H1 (cell line): ENCODE measurements around the gene CYP26C1. TPM values are rescaled to one million over a fixed set of nuclear protein-coding genes. Genes with fewer than 3 reads are reported as not detected.

Source experiments
- CTCF ChIA-PET: fragments of 300-600 bp; sonication (Branson Sonifier 250); formaldehyde crosslinking; loops from one replicate; lab custom pipeline; 2021; ENCODE audit not compliant: partially characterized antibody; lab: Charles Lee
- POLR2A ChIA-PET: fragments of 300-600 bp; sonication (Branson Sonifier 250); formaldehyde crosslinking; loops from one replicate; lab custom pipeline; 2021; ENCODE audit warnings: inconsistent platforms; ENCODE audit not compliant: partially characterized antibody; lab: Charles Lee
- DNase-seq, 2 experiments: peaks; one replicate each; pipeline versions ENCODE4 v3.0.0 to v3.0.0-alpha.2; 2010 to 2022; ENCODE audit warnings: low spot score in 2 of 2, low read depth in 1 of 2, mixed read lengths in 1 of 2
- FAIRE-seq: peaks from 2 replicates; lab custom pipeline; 2011; peaks lifted over from hg19 to GRCh38; lab: Jason Lieb, UNC
- H2AFZ ChIP-seq: 2 replicates; pipeline ENCODE4 v1.8.1; 2012; ENCODE audit warnings: low read length, inconsistent platforms
- H2AK5ac ChIP-seq: 2 replicates; pipeline ENCODE4 v1.6.1; 2013; ENCODE audit warnings: low read depth, low read length
- H2BK120ac ChIP-seq: replicated peaks from 2 replicates; pipeline ENCODE3; 2013; ENCODE audit warnings: low read depth, low read length, inconsistent platforms
- H2BK12ac ChIP-seq: 2 replicates; pipeline ENCODE4 v1.6.1; 2013; ENCODE audit warnings: low read depth, low read length
- H2BK15ac ChIP-seq: 2 replicates; pipeline ENCODE4 v1.6.1; 2013; ENCODE audit warnings: low read length
- H2BK20ac ChIP-seq: 2 replicates; pipeline ENCODE4 v1.6.1; 2013; ENCODE audit warnings: low read length
- H2BK5ac ChIP-seq: 2 replicates; pipeline ENCODE4 v1.6.1; 2013; ENCODE audit warnings: low read depth, low read length
- H3K14ac ChIP-seq: 2 replicates; pipeline ENCODE4 v1.6.1; 2013; ENCODE audit warnings: inconsistent platforms; ENCODE audit not compliant: insufficient read length
- H3K18ac ChIP-seq: 2 replicates; pipeline ENCODE4 v1.6.1; 2013; ENCODE audit warnings: low read length; ENCODE audit errors: extremely low read depth
- H3K23ac ChIP-seq: 2 replicates; pipeline ENCODE4 v1.6.1; 2013; ENCODE audit warnings: inconsistent platforms; ENCODE audit not compliant: insufficient read length
- H3K23me2 ChIP-seq: 2 replicates; pipeline ENCODE4 v1.6.1; 2013; ENCODE audit warnings: low read depth, low read length
- H3K27ac ChIP-seq: 2 replicates; pipeline ENCODE4 v1.6.1; 2011; ENCODE audit warnings: low read depth, low read length, inconsistent platforms
- H3K27me3 ChIP-seq, 4 experiments: replicated peaks in 1 of 4; 1 replicate in 1 of 4; 2 replicates in 3 of 4; pipeline versions ENCODE4 v1.6.1 to v1.8.1; 2011 to 2013; ENCODE audit warnings: low read length in 3 of 4, mild to moderate bottlenecking in 3 of 4, inconsistent platforms in 2 of 4, mixed read lengths in 2 of 4, moderate library complexity in 1 of 4; ENCODE audit not compliant: control insufficient read depth in 3 of 4, insufficient read depth in 3 of 4; ENCODE audit errors: extremely low read depth in 1 of 4
- H3K36me3 ChIP-seq, 4 experiments: 2 replicates each; pipeline versions ENCODE4 v1.6.1 to v1.8.1; 2011 to 2013; ENCODE audit warnings: mild to moderate bottlenecking in 4 of 4, low read length in 3 of 4, moderate library complexity in 2 of 4, control low read depth in 1 of 4, inconsistent platforms in 1 of 4; ENCODE audit not compliant: insufficient read depth in 4 of 4, control insufficient read depth in 2 of 4
- H3K4ac ChIP-seq: replicated peaks from 2 replicates; pipeline ENCODE3; 2013; ENCODE audit warnings: low read length, low read depth, mixed read lengths, inconsistent platforms; ENCODE audit not compliant: insufficient read length
- H3K4me1 ChIP-seq, 4 experiments: replicated peaks in 1 of 4; 1 replicate in 1 of 4; 2 replicates in 3 of 4; pipeline versions ENCODE4 v1.6.1 to v1.8.1; 2011 to 2013; ENCODE audit warnings: low read length in 3 of 4, inconsistent platforms in 2 of 4, mixed read lengths in 1 of 4; ENCODE audit not compliant: insufficient read depth in 4 of 4, control insufficient read depth in 3 of 4
- H3K4me2 ChIP-seq, 2 experiments: 2 replicates each; pipeline versions ENCODE4 v1.6.1 to v1.8.1; 2011 to 2013; ENCODE audit warnings: low read depth in 2 of 2, low read length in 2 of 2, control low read depth in 1 of 2, inconsistent platforms in 1 of 2, mild to moderate bottlenecking in 1 of 2; ENCODE audit not compliant: insufficient read depth in 1 of 2
- H3K4me3 ChIP-seq, 4 experiments: fragments of 200-600, 300-600 bp in 1 of 4; sonication (generic), shearing (Covaris generic), sonication (Bioruptor Twin) in 1 of 4; 2 replicates each; pipeline versions ENCODE4 v1.5.1 to v1.8.1; 2011 to 2016; ENCODE audit warnings: low read length in 4 of 4, low read depth in 3 of 4, control low read depth in 2 of 4, inconsistent platforms in 2 of 4, mild to moderate bottlenecking in 2 of 4, mixed read lengths in 1 of 4, moderate library complexity in 1 of 4; ENCODE audit not compliant: insufficient read depth in 2 of 4; ENCODE audit errors: extremely low read depth in 1 of 4
- H3K56ac ChIP-seq: replicated peaks from 2 replicates; pipeline ENCODE3; 2013; ENCODE audit warnings: low read depth, mild to moderate bottlenecking, mixed read lengths, low read length, inconsistent platforms; ENCODE audit not compliant: insufficient read length
- H3K79me1 ChIP-seq: 2 replicates; pipeline ENCODE4 v1.6.1; 2013; ENCODE audit warnings: low read depth, low read length, control low read depth
- H3K79me2 ChIP-seq, 2 experiments: 2 replicates each; pipeline versions ENCODE4 v1.6.1 to v1.8.1; 2012 to 2013; ENCODE audit warnings: low read length in 2 of 2, mild to moderate bottlenecking in 2 of 2, inconsistent platforms in 1 of 2; ENCODE audit not compliant: insufficient read depth in 2 of 2, control insufficient read depth in 1 of 2
- H3K9ac ChIP-seq, 4 experiments: replicated peaks in 1 of 4; 1 replicate in 1 of 4; 2 replicates in 3 of 4; pipeline versions ENCODE4 v1.6.1 to v1.8.1; 2011 to 2013; ENCODE audit warnings: low read depth in 3 of 4, low read length in 3 of 4, control low read depth in 2 of 4, mild to moderate bottlenecking in 2 of 4, moderate library complexity in 2 of 4, inconsistent platforms in 1 of 4; ENCODE audit errors: extremely low read depth in 1 of 4
- H3K9me3 ChIP-seq, 2 experiments: 2 replicates each; pipeline versions ENCODE4 v1.6.1 to v1.8.1; 2012 to 2013; ENCODE audit warnings: mild to moderate bottlenecking in 2 of 2, moderate library complexity in 2 of 2, control low read depth in 1 of 2, inconsistent platforms in 1 of 2, low read depth in 1 of 2, low read length in 1 of 2, mixed read lengths in 1 of 2; ENCODE audit not compliant: insufficient read depth in 2 of 2
- H4K20me1 ChIP-seq, 2 experiments: replicated peaks in 1 of 2; 2 replicates each; pipeline versions ENCODE3 to v1.8.1; 2011 to 2013; ENCODE audit warnings: inconsistent platforms in 2 of 2, low read length in 2 of 2, mild to moderate bottlenecking in 1 of 2; ENCODE audit not compliant: insufficient read depth in 2 of 2, control insufficient read depth in 1 of 2
- H4K5ac ChIP-seq: 2 replicates; pipeline ENCODE4 v1.6.1; 2013; ENCODE audit warnings: low read length, low read depth, mixed read lengths, inconsistent platforms; ENCODE audit not compliant: insufficient read length
- H4K8ac ChIP-seq: 2 replicates; pipeline ENCODE4 v1.8.0; 2013; ENCODE audit warnings: mild to moderate bottlenecking, moderate library complexity, low read length, inconsistent platforms; ENCODE audit not compliant: insufficient read depth; ENCODE audit errors: extremely low read depth
- H4K91ac ChIP-seq: replicated peaks from 2 replicates; pipeline ENCODE3; 2013; ENCODE audit warnings: low read length, mixed read lengths, inconsistent platforms; ENCODE audit not compliant: insufficient read length
- CEBPB ChIP-seq: IDR thresholded peaks from 2 replicates; pipeline ENCODE4 v1.6.1; 2012; ENCODE audit warnings: low read depth, low read length
- TBP ChIP-seq: IDR thresholded peaks from 2 replicates; pipeline ENCODE4 v1.6.1; 2011; ENCODE audit warnings: low read depth, low read length, improper control_type of control experiment
- ZNF274 ChIP-seq: IDR thresholded peaks from 2 replicates; pipeline ENCODE4 v1.7.0; 2012; ENCODE audit warnings: low read length, borderline replicate concordance; ENCODE audit errors: extremely low read depth
- WGBS, 2 experiments: shearing (Covaris generic) in 1 of 2; methylation state at CpG; one replicate each; pipeline versions ENCODE4 v1.1.6 to v1.1.7; 2013 to 2015; ENCODE audit warnings: low lambda C conversion rate in 2 of 2, mixed read lengths in 2 of 2, inconsistent platforms in 1 of 2, low coverage in 1 of 2, missing lambda C conversion rate in 1 of 2; ENCODE audit not compliant: insufficient replicate concordance in 2 of 2, insufficient coverage in 1 of 2, insufficient read length in 1 of 2; ENCODE audit errors: extremely low coverage in 1 of 2, missing lambda C conversion rate in 1 of 2; 5-methylcytosine and 5-hydroxymethylcytosine counted together
- polyA plus RNA-seq, 7 experiments: library from polyadenylated mRNA; depleted of rRNA in 3 of 7; stranded (reverse) in 5 of 7; unstranded in 2 of 7; fragments of >200 nt in 5 of 7; fragments of 200-250 nt in 2 of 7; gene quantifications; 1 replicate in 5 of 7; 2 replicates in 1 of 7; 4 replicates in 1 of 7; pipeline versions ENCODE4 v1.2.1 to v1.2.3, GENCODE V29; 2011 to 2013; ENCODE audit warnings: missing spikeins in 2 of 7, mixed read lengths in 2 of 7
- total RNA-seq: library from RNA; stranded (reverse); fragmentation: NEBNext Ultra II Directional; extraction: Animal tissue kit (Norgen Biotek cat#: 25700); gene quantifications from 2 replicates; pipeline ENCODE4 v1.2.1, GENCODE V29; 2021
- TF ChIP-seq, protein P1 (sequence below): IDR thresholded peaks from 2 replicates; pipeline ENCODE4 v1.6.1; 2011; ENCODE audit warnings: low read depth, mild to moderate bottlenecking, low read length; ENCODE audit not compliant: insufficient read depth

The CYP26C1 gene
- total and polyA plus RNA-seq, 2 of the 8 experiments (the other 6 are each of a cell fraction or from before 2014, with no cell fraction given), result 0.12 to 0.28 TPM

DNA sequence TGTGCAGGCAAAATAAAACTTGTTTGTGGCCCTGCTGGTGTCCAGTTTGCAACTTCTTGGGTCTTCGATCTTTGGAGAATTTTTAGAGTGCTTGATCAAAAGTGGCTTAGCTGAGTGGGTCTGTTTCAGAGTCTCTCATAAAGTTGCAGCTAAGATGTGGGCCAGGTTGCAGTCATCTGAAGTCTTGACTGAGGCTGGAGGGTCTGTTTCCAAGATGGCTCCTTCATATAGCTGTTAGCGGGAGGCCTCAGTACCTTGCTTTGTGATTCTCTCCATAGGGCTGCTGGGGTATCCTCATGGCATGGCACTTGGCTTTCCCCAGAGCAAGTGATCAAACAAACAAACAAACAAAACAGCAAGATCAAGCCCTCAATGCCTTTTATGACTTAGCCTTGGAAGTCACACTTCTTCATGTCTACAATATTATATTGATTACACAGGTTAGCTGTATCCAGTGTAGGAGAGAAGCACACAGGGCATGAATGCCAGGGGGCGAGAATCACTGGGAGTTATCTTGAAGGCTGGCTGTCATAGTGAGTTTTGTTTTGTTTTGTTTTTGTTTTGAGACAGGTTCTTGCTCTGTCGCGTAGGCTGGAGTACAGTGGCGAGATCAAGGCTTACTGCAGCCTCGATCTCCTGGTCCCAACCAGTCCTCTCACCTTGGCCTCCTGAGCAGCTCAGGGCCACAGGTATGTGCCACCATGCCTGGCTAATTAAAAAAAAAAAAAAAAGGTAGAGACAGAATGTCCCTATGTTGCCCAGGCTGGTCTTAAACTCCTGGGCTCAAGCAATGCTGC lies 23.3 kb downstream of the CYP26C1 start:
- Histone ChIP-seq H3K9me3 (no peaks in the 10 kb centered on the region), H3K4ac (no peak overlapping the region), H2BK20ac (no peak overlapping the region), H3K36me3 (no peaks in the 10 kb centered on the region), H3K14ac (no peak overlapping the region), H3K9ac (no peak overlapping the region), H4K91ac (no peak overlapping the region), H3K27ac (no peak overlapping the region), H3K79me2 (no peaks in the 10 kb centered on the region), H2BK12ac (no peak overlapping the region), H4K5ac (no peak overlapping the region), H3K23me2 (no peaks in the 10 kb centered on the region), H2AFZ (no peak overlapping the region), H2BK5ac (no peak overlapping the region), H4K8ac (no peak overlapping the region), H3K4me2 (no peak overlapping the region), H3K27me3 (no peaks in the 10 kb centered on the region; a peak in 3 of 7 replicates), H3K18ac (no peak overlapping the region), H3K56ac (no peak overlapping the region), H2BK15ac (no peak overlapping the region), H3K4me3 (no peak overlapping the region), H3K79me1 (no peaks in the 10 kb centered on the region), H2AK5ac (no peak overlapping the region), H2BK120ac (no peak overlapping the region), H4K20me1 (no peaks in the 10 kb centered on the region), H3K23ac (no peak overlapping the region), H3K4me1 (peaks cover 2 to 9% (median 4%) of the 10 kb centered on the region in 4 experiments)
- 90% methylated on average over 7 of the region's 7 CpGs; no CpG with 5 or more reads in 1 of the 2 experiments for WGBS, 2 experiments
- TF ChIP-seq TBP (no peak), ZNF274 (no peak), CEBPB (no peak)
- TF ChIP-seq, protein P1, sequence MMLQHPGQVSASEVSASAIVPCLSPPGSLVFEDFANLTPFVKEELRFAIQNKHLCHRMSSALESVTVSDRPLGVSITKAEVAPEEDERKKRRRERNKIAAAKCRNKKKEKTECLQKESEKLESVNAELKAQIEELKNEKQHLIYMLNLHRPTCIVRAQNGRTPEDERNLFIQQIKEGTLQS, result no peak
- ChIA-PET POLR2A (no interaction called here), CTCF (interaction anchor here (18.5 kb wide), 1 partner anchor 269 kb away, joined by 363 read pairs; no protein-coding TSS in a partner anchor)
- FAIRE-seq, result no peak
- no peak for DNase-seq
